DND-41 (cell line): Measurements from ENCODE around the gene CDKN2D.

Experiments
- EZH2 ChIP-seq: IDR thresholded peaks from 3 replicates; pipeline ENCODE4 v1.6.1; 2012; ENCODE audit warnings: borderline replicate concordance, low read depth, mild to moderate bottlenecking, moderate library complexity, low read length, inconsistent platforms; ENCODE audit not compliant: severe bottlenecking
- TF ChIP-seq, protein P1 (sequence below): IDR thresholded peaks from 2 replicates; pipeline ENCODE4 v1.5.1; 2012; ENCODE audit warnings: borderline replicate concordance, low read length, moderate library complexity, mild to moderate bottlenecking; ENCODE audit not compliant: poor library complexity, severe bottlenecking; ENCODE audit errors: extremely low read depth

DNA sequence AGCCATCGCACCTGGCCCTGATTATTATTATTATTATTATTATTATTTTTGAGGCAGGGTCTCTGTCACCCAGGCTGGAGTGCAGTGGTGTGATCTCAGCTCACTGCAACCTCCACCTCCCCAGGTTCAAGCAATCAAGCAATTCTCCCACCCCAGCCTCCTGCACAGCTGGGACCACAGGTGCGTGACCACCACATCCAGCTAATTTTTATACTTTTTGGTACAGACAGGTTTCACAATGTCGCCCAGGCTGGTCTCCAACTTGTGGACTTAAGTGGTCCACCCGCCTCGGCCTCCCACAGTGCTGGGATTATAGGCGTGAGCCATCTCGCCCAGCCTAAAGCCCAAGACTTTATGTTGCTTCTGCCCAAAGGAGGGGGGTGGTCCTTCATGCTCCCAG lies 24.4 kb upstream of the CDKN2D start:
- TF ChIP-seq, protein P1, sequence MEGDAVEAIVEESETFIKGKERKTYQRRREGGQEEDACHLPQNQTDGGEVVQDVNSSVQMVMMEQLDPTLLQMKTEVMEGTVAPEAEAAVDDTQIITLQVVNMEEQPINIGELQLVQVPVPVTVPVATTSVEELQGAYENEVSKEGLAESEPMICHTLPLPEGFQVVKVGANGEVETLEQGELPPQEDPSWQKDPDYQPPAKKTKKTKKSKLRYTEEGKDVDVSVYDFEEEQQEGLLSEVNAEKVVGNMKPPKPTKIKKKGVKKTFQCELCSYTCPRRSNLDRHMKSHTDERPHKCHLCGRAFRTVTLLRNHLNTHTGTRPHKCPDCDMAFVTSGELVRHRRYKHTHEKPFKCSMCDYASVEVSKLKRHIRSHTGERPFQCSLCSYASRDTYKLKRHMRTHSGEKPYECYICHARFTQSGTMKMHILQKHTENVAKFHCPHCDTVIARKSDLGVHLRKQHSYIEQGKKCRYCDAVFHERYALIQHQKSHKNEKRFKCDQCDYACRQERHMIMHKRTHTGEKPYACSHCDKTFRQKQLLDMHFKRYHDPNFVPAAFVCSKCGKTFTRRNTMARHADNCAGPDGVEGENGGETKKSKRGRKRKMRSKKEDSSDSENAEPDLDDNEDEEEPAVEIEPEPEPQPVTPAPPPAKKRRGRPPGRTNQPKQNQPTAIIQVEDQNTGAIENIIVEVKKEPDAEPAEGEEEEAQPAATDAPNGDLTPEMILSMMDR: no peak
- TF ChIP-seq EZH2: no peak
